Measurements from ENCODE around the gene HMX2. TPM values are rescaled to one million over a fixed set of nuclear protein-coding genes. Genes with fewer than 3 reads are reported as not detected.

HMX2 gene
- total and polyA plus RNA-seq, 2 donors (not counting 1 experiment from before 2014, with no cell fraction given), result not detected

DNA sequence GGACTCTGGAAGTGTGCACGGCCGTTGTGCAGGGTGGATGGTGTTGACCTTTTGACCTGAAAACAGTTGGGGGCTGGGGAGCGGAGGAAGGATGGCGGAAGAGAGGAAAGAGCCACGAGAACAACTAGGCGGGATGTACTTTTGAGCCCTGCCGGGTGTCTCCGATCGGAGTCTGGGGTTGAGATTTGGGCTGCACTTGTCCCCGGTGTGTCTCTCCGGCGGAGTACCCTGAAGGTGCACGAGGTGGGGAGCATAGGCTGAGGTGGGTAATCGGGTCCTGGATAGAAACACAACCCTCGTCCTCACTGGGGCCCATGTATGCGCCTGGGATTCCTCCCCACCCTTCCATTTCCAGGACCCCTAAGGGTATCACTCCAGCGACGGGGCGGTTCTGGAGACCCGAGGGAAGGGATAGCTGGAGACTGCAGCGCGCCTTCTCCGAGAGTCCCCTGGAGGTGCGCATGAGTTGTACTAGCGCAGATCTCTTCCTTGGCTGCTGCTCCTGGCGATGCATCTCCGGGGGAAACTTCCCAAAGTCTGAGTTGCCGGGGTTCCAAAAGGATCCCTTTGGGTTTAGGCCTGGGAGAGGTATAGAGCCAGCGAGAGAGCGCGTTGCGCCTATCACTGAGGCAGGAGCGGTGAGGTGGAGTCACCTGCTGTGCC lies 4.6 kb upstream of the HMX2 start:
- Histone ChIP-seq H4K20me1 (ENCODE audit: control insufficient read depth, extremely low read depth, insufficient read depth, low read length) (no peaks in the 10 kb centered on the region), H2AFZ (ENCODE audit: low read length) (no peak overlapping the region), H3K36me3 (ENCODE audit: control insufficient read depth, insufficient read depth, low read length) (no peaks in the 10 kb centered on the region), H3K4me3 (replicated peaks in 1 of 4; ENCODE audit: control extremely low read depth in 1 of 4, insufficient read depth in 1 of 4, low read depth in 3 of 4, low read length in 4 of 4) (no peak overlapping the region), H3K27ac (ENCODE audit: insufficient read depth, low read length) (no peak overlapping the region), H3K79me2 (ENCODE audit: control insufficient read depth, insufficient read depth, low read length) (no peaks in the 10 kb centered on the region), H3K27me3 (ENCODE audit: control insufficient read depth, insufficient read depth, low read length) (peaks cover 90% of the 10 kb centered on the region), H3K4me1 (ENCODE audit: control insufficient read depth, extremely low read depth, insufficient read depth, low read length) (no peaks in the 10 kb centered on the region), H3K4me2 (ENCODE audit: extremely low read depth, insufficient read depth, low read length) (no peak overlapping the region), H3K9ac (ENCODE audit: insufficient read depth, low read length) (no peak overlapping the region), H3K9me3 (ENCODE audit: control insufficient read depth, insufficient read depth, low read depth, low read length) (no peaks in the 10 kb centered on the region)
- peak; percentile 81 for TF ChIP-seq EZH2 (IDR thresholded peaks at IDR 0.05; ENCODE audit: low read length, missing control alignments)
- TF ChIP-seq, protein P1, sequence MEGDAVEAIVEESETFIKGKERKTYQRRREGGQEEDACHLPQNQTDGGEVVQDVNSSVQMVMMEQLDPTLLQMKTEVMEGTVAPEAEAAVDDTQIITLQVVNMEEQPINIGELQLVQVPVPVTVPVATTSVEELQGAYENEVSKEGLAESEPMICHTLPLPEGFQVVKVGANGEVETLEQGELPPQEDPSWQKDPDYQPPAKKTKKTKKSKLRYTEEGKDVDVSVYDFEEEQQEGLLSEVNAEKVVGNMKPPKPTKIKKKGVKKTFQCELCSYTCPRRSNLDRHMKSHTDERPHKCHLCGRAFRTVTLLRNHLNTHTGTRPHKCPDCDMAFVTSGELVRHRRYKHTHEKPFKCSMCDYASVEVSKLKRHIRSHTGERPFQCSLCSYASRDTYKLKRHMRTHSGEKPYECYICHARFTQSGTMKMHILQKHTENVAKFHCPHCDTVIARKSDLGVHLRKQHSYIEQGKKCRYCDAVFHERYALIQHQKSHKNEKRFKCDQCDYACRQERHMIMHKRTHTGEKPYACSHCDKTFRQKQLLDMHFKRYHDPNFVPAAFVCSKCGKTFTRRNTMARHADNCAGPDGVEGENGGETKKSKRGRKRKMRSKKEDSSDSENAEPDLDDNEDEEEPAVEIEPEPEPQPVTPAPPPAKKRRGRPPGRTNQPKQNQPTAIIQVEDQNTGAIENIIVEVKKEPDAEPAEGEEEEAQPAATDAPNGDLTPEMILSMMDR (conservative IDR thresholded peaks at IDR 0.05 in 1 of 2, IDR thresholded peaks at IDR 0.05 in 1 of 2; ENCODE audit: low read depth in 1 of 2, low read length in 2 of 2), result no peak
- no peak for DNase-seq (ENCODE audit: low read depth in 2 of 2)

DNA sequence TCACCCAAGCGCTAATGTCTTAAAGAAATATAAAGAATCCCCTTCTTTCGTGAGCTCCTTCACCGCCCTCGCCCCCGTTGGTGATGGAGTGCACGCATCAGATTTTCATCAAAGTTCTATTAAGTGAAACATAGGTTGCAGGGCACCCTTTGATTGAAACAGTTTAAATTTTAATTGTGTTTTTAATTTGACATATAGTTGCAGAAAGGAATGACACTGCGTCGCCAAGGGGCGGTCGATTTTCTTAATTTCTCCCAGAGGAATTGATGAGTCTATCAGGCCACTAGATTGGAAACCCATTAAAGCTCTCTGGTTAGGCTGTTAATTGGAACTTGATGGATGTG lies 4.1 kb upstream of the HMX2 start:
- Histone ChIP-seq H3K79me2 (ENCODE audit: control insufficient read depth, insufficient read depth, low read length) (no peaks in the 10 kb centered on the region), H3K9ac (ENCODE audit: insufficient read depth, low read length) (no peak overlapping the region), H3K36me3 (ENCODE audit: control insufficient read depth, insufficient read depth, low read length) (no peaks in the 10 kb centered on the region), H3K4me1 (ENCODE audit: control insufficient read depth, extremely low read depth, insufficient read depth, low read length) (no peaks in the 10 kb centered on the region), H3K27ac (ENCODE audit: insufficient read depth, low read length) (no peak overlapping the region), H3K4me2 (ENCODE audit: extremely low read depth, insufficient read depth, low read length) (no peak overlapping the region), H3K4me3 (replicated peaks in 1 of 4; ENCODE audit: control extremely low read depth in 1 of 4, insufficient read depth in 1 of 4, low read depth in 3 of 4, low read length in 4 of 4) (no peak overlapping the region), H3K27me3 (ENCODE audit: control insufficient read depth, insufficient read depth, low read length) (peaks cover 94% of the 10 kb centered on the region), H3K9me3 (ENCODE audit: control insufficient read depth, insufficient read depth, low read depth, low read length) (no peaks in the 10 kb centered on the region), H2AFZ (ENCODE audit: low read length) (no peak overlapping the region), H4K20me1 (ENCODE audit: control insufficient read depth, extremely low read depth, insufficient read depth, low read length) (no peaks in the 10 kb centered on the region)
- TF ChIP-seq, protein P1 (conservative IDR thresholded peaks at IDR 0.05 in 1 of 2, IDR thresholded peaks at IDR 0.05 in 1 of 2; ENCODE audit: low read depth in 1 of 2, low read length in 2 of 2), result no peak
- no peak for TF ChIP-seq EZH2 (IDR thresholded peaks at IDR 0.05; ENCODE audit: low read length, missing control alignments)
- no peak for DNase-seq (ENCODE audit: low read depth in 2 of 2)

DNA sequence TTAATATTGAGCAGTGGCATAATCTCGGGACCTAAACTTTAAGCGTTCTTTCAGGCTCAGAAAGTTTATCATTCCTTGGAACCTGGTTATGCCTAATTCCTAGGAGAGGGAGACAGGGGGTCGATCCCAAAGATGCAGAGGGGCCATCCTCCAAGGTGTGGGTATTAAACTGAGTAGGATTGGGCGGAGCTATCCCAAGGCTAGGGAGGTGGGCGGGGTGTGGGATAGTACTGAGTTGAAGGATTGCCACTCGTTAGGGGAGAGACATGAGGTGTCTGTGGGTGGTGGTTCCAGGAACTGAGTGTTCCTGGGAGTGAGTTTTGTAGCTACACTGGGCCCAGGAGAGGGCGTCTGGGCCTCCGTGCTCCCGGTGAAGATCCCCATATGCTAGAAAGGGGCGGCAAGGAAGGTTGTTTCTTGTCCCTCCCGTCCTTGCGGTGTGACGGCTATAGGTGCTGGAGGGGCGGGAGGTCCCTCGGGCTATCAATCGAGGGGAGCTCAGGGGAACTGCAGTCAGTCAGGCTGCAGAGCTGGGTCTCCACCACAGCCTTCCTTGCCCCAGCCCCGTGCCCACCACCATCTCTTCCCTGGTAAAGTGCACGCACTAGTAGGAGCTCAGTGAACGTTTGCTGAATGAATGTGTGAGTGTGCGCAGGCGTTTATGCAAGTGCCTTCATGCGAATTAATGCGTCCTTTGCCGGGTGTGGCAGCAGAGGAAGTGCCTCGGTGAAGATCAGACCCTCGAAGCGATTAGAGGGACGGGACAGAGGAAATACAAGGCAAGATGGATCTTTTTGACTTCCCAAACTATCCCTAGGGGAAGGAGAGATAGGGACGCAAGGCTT lies 3.0 kb upstream of the HMX2 start:
- Histone ChIP-seq H3K79me2 (ENCODE audit: control insufficient read depth, insufficient read depth, low read length) (no peaks in the 10 kb centered on the region), H3K36me3 (ENCODE audit: control insufficient read depth, insufficient read depth, low read length) (no peaks in the 10 kb centered on the region), H2AFZ (ENCODE audit: low read length) (no peak overlapping the region), H3K9ac (ENCODE audit: insufficient read depth, low read length) (no peak overlapping the region), H4K20me1 (ENCODE audit: control insufficient read depth, extremely low read depth, insufficient read depth, low read length) (no peaks in the 10 kb centered on the region), H3K4me3 (replicated peaks in 1 of 4; ENCODE audit: control extremely low read depth in 1 of 4, insufficient read depth in 1 of 4, low read depth in 3 of 4, low read length in 4 of 4) (no peak overlapping the region), H3K27me3 (ENCODE audit: control insufficient read depth, insufficient read depth, low read length) (peaks cover 92% of the 10 kb centered on the region), H3K9me3 (ENCODE audit: control insufficient read depth, insufficient read depth, low read depth, low read length) (no peaks in the 10 kb centered on the region), H3K27ac (ENCODE audit: insufficient read depth, low read length) (no peak overlapping the region), H3K4me1 (ENCODE audit: control insufficient read depth, extremely low read depth, insufficient read depth, low read length) (no peaks in the 10 kb centered on the region), H3K4me2 (ENCODE audit: extremely low read depth, insufficient read depth, low read length) (no peak overlapping the region)
- peak; percentile 94 for TF ChIP-seq EZH2 (IDR thresholded peaks at IDR 0.05; ENCODE audit: low read length, missing control alignments)
- TF ChIP-seq, protein P1 (conservative IDR thresholded peaks at IDR 0.05 in 1 of 2, IDR thresholded peaks at IDR 0.05 in 1 of 2; ENCODE audit: low read depth in 1 of 2, low read length in 2 of 2), result no peak
- no peak for DNase-seq (ENCODE audit: low read depth in 2 of 2)

Measured in fibroblast of lung (primary cell).